HL-60/S4 (cell line): ENCODE data around the gene FBXO27.
"Not testable (repeated sequence)": the region's sequence is repeated elsewhere in the genome, so short reads cannot be mapped to it uniquely, and the experiment has no call there.

ENCODE experiments used
- in situ Hi-C: fragments of 300-500 bp; cut with MboI; formaldehyde crosslinking; loops from 2 replicates; pipeline ENCODE4 v1.14.3; 2022; ENCODE audit warnings: low sequenced_read_pairs

The FBXO27 gene, protein sequence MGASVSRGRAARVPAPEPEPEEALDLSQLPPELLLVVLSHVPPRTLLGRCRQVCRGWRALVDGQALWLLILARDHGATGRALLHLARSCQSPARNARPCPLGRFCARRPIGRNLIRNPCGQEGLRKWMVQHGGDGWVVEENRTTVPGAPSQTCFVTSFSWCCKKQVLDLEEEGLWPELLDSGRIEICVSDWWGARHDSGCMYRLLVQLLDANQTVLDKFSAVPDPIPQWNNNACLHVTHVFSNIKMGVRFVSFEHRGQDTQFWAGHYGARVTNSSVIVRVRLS

DNA sequence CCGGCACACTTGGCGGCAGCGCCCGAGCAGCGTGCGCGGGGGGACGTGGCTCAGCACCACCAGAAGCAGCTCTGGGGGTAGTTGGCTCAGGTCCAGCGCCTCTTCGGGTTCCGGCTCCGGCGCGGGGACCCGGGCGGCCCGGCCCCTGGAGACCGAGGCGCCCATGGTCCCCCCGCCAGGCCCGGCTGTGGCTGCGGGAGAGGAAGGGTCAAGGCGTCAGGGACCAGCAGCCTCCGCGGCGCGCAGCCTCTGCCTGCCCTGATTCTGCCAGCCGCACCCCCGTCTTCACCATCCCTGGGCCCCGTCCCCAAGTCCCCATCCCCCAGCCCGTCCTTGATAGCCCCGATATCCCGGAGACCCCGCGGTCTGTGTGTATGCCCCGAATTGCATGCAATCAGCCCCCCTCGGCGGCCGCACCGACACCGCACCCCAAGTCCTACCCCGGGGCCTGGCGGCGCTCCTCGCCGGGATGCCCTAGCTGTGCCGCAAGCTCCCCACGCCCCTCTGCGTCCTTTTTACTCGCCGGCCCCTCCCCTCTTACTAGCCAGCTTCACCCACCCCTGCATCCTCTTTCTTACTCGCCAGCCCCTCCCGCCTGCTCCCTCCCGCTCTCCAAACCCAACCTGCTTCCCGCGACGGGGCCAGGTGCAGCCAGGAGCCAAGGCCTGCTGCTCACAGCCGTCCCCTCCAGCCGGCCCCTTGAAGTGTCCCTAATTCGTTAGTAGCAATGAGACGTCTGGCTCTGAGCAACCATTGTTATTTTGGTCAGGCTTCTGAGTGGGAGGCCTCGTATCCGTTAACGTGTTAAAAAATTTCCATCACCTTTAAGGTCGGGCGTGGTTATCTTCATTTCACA, at the start of gene FBXO27:
TSS of gene FBXO27 (minus strand) at position 487 of the 856 bp plus-strand sequence. CDS start at position 165, 322 bp downstream.
- in situ Hi-C loops = no loop called here

GRCh38 chr19:39080431-39080830, 48.1 kb upstream of the FBXO27 start:
- in situ Hi-C loops = no loop called here

- in situ Hi-C loops = no loop called here
Observed at GRCh38 chr19:39078436-39079200, 46.3 kb upstream of the FBXO27 start.

GRCh38 chr19:39077323-39077722, 45.0 kb upstream of the FBXO27 start:
- in situ Hi-C loops = no loop called here

DNA sequence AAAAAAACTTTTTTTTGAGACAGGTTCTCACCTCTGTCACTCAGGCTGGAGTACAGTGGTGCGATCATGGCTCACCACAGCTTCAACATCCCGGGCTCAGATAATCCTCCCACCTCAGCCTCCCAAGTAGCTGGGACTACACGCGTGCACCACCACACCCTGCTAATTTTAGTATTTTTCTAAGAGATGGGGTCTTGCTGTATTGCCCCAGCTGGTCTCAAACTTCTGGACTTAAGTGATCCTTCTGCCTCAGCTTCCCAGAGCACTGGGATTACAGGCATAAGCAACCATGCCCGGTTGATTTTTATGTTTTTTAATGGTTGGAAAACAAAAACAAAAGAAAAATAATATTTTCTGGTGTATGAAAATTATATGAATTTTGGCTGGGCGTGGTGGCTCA, 42.6 kb upstream of the FBXO27 start:
- in situ Hi-C loops = no loop called here

DNA sequence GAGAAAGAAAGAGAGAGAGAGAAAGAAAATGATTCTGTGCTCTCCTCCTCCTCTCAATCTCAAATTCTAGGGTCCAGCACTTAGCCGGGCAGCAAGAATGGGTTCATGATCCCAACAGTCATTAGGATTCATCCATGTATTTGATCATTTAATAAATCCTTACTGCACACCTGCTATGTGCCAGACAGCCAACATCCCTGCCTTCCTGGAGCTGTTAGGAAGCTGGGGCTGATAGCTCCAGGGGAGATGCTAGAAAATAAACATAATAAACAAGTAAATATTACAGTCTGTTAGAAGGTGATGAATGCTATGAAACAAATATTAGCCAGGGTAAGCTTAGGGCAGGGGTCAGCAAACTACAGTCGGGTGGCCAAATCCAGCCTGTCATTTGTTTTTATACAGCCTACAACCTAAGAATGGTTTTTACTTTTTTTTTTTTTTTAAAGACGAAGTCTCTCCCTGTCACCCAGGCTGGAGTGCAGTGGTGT, 41.9 kb upstream of the FBXO27 start:
- in situ Hi-C loops = no loop called here

DNA sequence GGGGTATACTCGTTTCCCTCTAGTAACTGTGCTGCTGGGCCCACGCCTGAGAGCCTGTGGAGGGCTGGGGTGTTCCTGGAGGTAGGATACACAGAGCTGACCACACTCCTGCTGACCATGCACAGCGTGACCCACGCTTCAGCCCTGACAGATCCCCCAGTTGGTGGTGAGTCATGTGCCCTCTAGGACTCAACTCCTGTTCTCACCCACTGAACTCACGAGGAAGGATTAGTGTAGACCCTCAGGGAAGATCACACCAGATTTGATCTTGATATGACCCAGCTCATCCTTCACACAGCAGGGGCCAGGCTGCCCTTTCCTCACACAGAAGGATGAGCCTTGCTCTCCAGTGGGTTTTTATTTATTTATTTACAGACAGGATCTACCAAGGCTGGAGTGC, 38.5 kb upstream of the FBXO27 start:
- in situ Hi-C loops = no loop called here

DNA sequence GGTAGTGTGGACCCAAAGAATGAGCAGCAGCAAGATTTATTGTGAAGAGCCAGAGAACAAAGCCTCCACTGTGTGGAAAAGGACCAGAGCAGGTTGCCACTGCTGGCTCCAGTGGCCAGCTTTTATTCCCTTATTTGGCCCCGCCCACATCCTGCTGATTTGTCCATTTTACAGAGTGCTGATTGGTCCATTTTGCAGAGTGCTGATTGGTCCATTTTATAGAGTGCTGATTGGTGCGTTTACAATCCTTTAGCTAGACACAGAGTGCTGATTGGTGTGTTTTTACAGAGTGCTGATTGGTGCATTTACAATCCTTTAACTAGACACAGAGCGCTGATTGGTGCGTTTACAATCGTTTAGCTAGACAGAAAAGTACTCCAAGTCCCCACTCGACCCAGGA, 35.9 kb upstream of the FBXO27 start:
- in situ Hi-C loops = not testable (repeated sequence)

DNA sequence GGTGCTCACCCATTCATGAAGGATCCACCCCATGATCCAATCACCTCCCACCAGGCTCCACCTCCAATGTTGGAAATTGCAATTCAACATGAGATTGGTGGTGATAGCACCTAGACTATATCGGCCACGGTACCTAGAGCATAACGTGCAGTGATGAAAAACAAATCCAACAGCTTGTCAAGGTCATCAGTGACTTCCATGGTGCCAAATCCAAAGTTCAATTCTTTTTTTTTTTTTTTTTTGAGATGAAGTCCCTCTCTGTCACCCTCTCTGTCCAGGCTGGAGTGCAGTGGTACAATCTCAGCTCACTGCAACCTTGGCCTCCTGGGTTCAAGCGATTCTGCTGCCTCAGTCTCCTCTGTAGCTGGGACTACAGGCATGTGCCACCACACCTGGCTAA, 34.8 kb upstream of the FBXO27 start:
- in situ Hi-C loops = no loop called here

- in situ Hi-C loops = no loop called here
Observed at GRCh38 chr19:39065928-39066327, 33.6 kb upstream of the FBXO27 start.

GRCh38 chr19:39064405-39064804, 32.1 kb upstream of the FBXO27 start:
- in situ Hi-C loops = no loop called here

GRCh38 chr19:39060171-39060570, 27.8 kb upstream of the FBXO27 start:
- in situ Hi-C loops = no loop called here

GRCh38 chr19:39059302-39059701, 27.0 kb upstream of the FBXO27 start:
- in situ Hi-C loops = no loop called here

- in situ Hi-C loops = no loop called here
Observed at GRCh38 chr19:39057615-39058014, 25.3 kb upstream of the FBXO27 start.

GRCh38 chr19:39054091-39054470, 21.7 kb upstream of the FBXO27 start:
- in situ Hi-C loops = no loop called here

- in situ Hi-C loops = no loop called here
Observed at GRCh38 chr19:39053276-39054090, 21.1 kb upstream of the FBXO27 start.

- in situ Hi-C loops = no loop called here
Observed at GRCh38 chr19:39052846-39053245, 20.5 kb upstream of the FBXO27 start.

- in situ Hi-C loops = no loop called here
Observed at GRCh38 chr19:39052243-39052746, 19.9 kb upstream of the FBXO27 start.

DNA sequence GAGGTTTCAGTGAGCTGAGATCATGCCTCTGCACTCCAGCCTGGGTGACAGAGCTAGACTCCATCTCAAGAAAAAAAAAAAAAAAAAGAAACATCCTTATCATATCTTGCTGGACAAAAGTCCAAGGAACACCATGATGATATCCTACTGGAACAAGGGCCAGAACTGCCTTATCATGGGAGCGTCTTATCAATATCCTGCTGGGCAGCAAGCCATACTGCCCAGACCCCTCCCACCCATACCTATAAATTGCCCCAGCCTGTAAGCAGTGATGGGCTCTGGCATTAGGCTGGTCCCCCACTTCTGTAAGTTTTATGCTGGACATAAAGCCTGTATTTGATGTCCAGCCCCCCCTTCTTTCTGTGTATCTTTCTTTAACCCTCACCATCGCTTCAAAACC, 14.7 kb upstream of the FBXO27 start:
- in situ Hi-C loops = no loop called here
